Measurements from ENCODE around the gene ERN1. TPM values are rescaled to one million over a fixed set of nuclear protein-coding genes. Genes with fewer than 3 reads are reported as not detected.

The ERN1 gene
- total and polyA plus RNA-seq, 2 of the 13 experiments (the other 11 are each of a cell fraction or from before 2014, with no cell fraction given), result 6.0 to 12.7 TPM

DNA sequence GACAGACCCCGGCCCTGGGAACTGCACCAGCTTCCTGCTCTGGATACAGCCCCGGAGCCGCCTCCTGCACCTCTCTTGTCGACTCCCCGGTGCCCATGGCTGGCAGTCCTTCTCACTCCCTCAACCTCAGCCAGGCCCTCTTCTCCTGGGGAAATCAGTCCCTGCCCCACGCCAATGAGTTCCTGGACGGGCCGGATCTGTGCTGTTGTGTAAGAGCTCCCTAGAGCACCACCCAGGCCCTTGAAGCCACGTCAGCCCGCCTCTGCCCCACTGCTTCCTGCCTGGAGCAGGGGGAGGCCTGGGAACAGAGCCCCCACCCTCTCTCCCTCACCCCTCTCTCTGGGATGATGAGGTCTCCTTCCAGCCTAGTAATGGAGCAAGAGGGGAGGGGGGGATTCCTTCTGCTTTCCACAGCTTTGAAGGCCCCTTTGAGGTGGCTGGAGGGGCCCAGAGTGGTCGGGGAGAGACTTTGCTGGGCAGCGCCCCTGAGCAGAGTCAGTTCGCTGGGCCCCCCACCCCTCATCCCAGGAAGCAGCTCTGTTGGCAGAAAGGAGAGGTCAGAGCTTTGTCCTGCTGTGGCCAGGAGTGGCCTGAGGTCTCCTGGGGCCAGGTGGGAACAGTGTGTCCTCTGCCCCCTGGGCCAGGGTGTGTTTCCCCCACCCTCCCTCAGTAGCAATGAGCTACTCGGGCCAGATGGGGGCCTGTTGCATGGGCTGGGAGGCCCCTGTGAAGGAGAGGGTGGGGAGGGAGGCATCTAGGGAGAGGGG lies 128.0 kb downstream of the ERN1 start (continued):
- TF ChIP-seq, protein P1, sequence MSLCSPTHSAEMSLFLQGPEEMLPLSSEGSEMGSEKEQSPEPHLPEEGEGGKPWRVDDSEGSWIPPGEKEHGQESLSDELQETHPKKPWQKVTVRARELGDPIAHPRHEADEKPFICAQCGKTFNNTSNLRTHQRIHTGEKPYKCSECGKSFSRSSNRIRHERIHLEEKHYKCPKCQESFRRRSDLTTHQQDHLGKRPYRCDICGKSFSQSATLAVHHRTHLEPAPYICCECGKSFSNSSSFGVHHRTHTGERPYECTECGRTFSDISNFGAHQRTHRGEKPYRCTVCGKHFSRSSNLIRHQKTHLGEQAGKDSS (CRISPR knock-in tag; IDR thresholded peaks at IDR 0.05; ENCODE audit: borderline replicate concordance, low read depth), result 0 out of 2 replicates have a peak, but pooled peaks have one; percentile 31
- TF ChIP-seq, protein P2, sequence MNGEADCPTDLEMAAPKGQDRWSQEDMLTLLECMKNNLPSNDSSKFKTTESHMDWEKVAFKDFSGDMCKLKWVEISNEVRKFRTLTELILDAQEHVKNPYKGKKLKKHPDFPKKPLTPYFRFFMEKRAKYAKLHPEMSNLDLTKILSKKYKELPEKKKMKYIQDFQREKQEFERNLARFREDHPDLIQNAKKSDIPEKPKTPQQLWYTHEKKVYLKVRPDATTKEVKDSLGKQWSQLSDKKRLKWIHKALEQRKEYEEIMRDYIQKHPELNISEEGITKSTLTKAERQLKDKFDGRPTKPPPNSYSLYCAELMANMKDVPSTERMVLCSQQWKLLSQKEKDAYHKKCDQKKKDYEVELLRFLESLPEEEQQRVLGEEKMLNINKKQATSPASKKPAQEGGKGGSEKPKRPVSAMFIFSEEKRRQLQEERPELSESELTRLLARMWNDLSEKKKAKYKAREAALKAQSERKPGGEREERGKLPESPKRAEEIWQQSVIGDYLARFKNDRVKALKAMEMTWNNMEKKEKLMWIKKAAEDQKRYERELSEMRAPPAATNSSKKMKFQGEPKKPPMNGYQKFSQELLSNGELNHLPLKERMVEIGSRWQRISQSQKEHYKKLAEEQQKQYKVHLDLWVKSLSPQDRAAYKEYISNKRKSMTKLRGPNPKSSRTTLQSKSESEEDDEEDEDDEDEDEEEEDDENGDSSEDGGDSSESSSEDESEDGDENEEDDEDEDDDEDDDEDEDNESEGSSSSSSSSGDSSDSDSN (CRISPR knock-in tag; IDR thresholded peaks at IDR 0.05), result 0 out of 2 replicates have a peak, but pooled peaks have one; percentile 14
- TF ChIP-seq GTF3A (CRISPR knock-in tag; conservative IDR thresholded peaks at IDR 0.05) (no peak), ZNF17 (CRISPR knock-in tag; IDR thresholded peaks at IDR 0.05) (no peak), HOXA9 (CRISPR knock-in tag; IDR thresholded peaks at IDR 0.05; ENCODE audit: borderline replicate concordance) (no peak), ZNF251 (CRISPR knock-in tag; IDR thresholded peaks at IDR 0.05) (no peak), MTA1 (CRISPR knock-in tag; IDR thresholded peaks at IDR 0.05; ENCODE audit: borderline replicate concordance) (no peak), ZC3H13 (CRISPR knock-in tag; IDR thresholded peaks at IDR 0.05) (no peak), JUN (CRISPR knock-in tag; IDR thresholded peaks at IDR 0.05) (no peak), LCORL (IDR thresholded peaks at IDR 0.05) (no peak), LCORL (CRISPR knock-in tag; IDR thresholded peaks at IDR 0.05) (no peak), TEAD3 (CRISPR knock-in tag; optimal IDR thresholded peaks at IDR 0.05; ENCODE audit: borderline replicate concordance) (peak; percentile 21), BORCS8-MEF2B (CRISPR knock-in tag; IDR thresholded peaks at IDR 0.05) (no peak), RBFOX2 (IDR thresholded peaks at IDR 0.05; ENCODE audit: low read depth, low read length) (no peak), ZNF747 (CRISPR knock-in tag; IDR thresholded peaks at IDR 0.05; ENCODE audit: borderline replicate concordance) (no peak), ZNF772 (CRISPR knock-in tag; IDR thresholded peaks at IDR 0.05) (no peak)
- TF ChIP-seq, protein P3, sequence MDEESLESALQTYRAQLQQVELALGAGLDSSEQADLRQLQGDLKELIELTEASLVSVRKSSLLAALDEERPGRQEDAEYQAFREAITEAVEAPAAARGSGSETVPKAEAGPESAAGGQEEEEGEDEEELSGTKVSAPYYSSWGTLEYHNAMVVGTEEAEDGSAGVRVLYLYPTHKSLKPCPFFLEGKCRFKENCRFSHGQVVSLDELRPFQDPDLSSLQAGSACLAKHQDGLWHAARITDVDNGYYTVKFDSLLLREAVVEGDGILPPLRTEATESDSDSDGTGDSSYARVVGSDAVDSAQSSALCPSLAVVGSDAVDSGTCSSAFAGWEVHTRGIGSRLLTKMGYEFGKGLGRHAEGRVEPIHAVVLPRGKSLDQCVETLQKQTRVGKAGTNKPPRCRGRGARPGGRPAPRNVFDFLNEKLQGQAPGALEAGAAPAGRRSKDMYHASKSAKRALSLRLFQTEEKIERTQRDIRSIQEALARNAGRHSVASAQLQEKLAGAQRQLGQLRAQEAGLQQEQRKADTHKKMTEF (CRISPR knock-in tag; IDR thresholded peaks at IDR 0.05), result no peak; the same call in 1 of the 2 replicates
- TF ChIP-seq, protein P4, sequence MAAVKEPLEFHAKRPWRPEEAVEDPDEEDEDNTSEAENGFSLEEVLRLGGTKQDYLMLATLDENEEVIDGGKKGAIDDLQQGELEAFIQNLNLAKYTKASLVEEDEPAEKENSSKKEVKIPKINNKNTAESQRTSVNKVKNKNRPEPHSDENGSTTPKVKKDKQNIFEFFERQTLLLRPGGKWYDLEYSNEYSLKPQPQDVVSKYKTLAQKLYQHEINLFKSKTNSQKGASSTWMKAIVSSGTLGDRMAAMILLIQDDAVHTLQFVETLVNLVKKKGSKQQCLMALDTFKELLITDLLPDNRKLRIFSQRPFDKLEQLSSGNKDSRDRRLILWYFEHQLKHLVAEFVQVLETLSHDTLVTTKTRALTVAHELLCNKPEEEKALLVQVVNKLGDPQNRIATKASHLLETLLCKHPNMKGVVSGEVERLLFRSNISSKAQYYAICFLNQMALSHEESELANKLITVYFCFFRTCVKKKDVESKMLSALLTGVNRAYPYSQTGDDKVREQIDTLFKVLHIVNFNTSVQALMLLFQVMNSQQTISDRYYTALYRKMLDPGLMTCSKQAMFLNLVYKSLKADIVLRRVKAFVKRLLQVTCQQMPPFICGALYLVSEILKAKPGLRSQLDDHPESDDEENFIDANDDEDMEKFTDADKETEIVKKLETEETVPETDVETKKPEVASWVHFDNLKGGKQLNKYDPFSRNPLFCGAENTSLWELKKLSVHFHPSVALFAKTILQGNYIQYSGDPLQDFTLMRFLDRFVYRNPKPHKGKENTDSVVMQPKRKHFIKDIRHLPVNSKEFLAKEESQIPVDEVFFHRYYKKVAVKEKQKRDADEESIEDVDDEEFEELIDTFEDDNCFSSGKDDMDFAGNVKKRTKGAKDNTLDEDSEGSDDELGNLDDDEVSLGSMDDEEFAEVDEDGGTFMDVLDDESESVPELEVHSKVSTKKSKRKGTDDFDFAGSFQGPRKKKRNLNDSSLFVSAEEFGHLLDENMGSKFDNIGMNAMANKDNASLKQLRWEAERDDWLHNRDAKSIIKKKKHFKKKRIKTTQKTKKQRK (IDR thresholded peaks at IDR 0.05; ENCODE audit: low read length), result no peak
- TF ChIP-seq, protein P5, sequence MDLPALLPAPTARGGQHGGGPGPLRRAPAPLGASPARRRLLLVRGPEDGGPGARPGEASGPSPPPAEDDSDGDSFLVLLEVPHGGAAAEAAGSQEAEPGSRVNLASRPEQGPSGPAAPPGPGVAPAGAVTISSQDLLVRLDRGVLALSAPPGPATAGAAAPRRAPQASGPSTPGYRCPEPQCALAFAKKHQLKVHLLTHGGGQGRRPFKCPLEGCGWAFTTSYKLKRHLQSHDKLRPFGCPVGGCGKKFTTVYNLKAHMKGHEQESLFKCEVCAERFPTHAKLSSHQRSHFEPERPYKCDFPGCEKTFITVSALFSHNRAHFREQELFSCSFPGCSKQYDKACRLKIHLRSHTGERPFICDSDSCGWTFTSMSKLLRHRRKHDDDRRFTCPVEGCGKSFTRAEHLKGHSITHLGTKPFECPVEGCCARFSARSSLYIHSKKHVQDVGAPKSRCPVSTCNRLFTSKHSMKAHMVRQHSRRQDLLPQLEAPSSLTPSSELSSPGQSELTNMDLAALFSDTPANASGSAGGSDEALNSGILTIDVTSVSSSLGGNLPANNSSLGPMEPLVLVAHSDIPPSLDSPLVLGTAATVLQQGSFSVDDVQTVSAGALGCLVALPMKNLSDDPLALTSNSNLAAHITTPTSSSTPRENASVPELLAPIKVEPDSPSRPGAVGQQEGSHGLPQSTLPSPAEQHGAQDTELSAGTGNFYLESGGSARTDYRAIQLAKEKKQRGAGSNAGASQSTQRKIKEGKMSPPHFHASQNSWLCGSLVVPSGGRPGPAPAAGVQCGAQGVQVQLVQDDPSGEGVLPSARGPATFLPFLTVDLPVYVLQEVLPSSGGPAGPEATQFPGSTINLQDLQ (CRISPR knock-in tag; IDR thresholded peaks at IDR 0.05), result no peak

Data from HepG2 (cell line).